GM20431 (cell line): ENCODE data around the gene SMIM41.

Experiments
- in situ Hi-C: fragments of 300-500 bp; cut with MseI, MboI; formaldehyde crosslinking; loops from one replicate; pipeline ENCODE4 v1.15.0; 2020; ENCODE audit warnings: low sequenced_read_pairs; ENCODE audit not compliant: unreplicated experiment

The SMIM41 gene

GRCh38 chr12:52141875-52142274 is 62.4 kb downstream of the SMIM41 start:
- in situ Hi-C loops: no loop called here

- in situ Hi-C loops: no loop called here
These were observed 62.9 kb downstream of the SMIM41 start for GRCh38 chr12:52142431-52142830.

DNA sequence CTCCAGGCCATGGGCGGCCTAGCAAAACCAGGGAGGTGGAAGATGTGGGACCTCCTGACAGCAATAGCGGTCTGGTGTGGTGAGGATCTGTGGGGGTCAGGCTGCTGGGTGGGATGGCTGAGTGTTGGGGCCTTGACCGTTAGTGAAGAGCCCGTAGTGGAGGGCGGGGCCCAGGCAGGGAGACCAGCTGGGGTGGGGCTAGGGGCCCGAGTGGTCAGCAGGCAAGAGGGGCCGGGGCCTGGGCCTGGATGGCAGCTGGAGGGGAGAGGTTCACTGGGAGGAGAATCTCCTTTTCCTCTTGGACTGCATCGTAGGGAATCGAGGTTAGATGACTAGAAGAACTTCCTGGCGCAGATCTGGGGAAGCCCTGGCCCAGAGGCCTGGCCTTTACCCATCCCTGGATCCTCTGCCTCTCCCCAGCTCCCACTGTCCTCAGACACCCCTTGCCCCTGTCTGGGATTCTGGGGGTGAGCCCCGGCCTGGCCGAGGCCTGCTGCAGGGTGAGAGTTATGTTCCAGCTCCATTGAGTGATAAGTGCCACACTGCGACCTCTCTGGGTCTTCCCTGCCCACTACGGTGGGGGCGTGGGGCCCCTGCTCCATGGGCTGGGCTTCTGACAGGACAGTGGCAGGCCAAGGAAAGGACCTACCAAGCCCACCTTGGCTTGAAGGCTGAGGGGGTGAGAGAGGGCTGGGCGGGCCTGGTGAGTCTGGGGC is 65.2 kb downstream of the SMIM41 start:
- in situ Hi-C loops: no loop called here

GRCh38 chr12:52145228-52146088 is 66.0 kb downstream of the SMIM41 start:
- in situ Hi-C loops: no loop called here

DNA sequence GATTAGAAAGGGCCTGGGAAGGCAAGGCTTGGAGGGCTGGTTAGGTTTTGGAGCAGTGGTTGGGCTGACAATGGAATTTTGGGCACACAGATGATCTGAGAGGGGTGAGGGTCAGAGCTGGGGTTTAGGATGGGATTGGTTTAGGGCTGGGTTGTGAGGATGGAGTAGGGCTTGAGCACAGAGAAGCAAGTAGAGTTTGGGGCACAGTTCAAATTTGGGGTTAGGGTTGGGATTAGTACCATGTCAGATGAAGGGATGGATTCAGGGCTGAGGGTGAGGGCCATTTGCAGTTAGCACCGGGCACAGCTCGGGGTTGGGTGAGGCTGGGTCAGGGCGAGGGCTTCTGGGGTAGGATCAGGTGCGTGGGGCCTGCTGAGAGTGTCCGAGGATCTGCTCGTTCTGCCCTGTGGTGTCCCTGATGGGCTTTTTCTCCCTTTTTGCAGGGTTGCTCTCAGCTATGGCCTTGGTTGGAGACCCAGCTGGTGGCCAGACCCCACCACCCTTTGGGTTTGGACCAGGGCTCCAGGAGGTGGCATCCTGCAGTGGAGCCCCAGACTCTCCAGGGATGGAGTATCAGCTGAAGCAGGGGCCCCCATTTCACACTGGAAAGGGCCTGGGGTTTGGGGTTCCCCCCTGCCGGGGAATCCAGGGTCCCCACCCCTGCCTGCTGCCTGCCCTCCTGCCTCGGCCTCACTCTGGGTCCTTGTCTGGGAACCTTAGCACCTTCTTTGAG is 66.8 kb downstream of the SMIM41 start:
- in situ Hi-C loops: no loop called here

GRCh38 chr12:52146822-52147366 is 67.4 kb downstream of the SMIM41 start:
- in situ Hi-C loops: no loop called here

GRCh38 chr12:52147367-52147963 is 68.0 kb downstream of the SMIM41 start:
- in situ Hi-C loops: no loop called here

- in situ Hi-C loops: no loop called here
These were observed 68.5 kb downstream of the SMIM41 start for GRCh38 chr12:52147964-52148463.

- in situ Hi-C loops: no loop called here
These were observed 69.1 kb downstream of the SMIM41 start for GRCh38 chr12:52148464-52149181.

DNA sequence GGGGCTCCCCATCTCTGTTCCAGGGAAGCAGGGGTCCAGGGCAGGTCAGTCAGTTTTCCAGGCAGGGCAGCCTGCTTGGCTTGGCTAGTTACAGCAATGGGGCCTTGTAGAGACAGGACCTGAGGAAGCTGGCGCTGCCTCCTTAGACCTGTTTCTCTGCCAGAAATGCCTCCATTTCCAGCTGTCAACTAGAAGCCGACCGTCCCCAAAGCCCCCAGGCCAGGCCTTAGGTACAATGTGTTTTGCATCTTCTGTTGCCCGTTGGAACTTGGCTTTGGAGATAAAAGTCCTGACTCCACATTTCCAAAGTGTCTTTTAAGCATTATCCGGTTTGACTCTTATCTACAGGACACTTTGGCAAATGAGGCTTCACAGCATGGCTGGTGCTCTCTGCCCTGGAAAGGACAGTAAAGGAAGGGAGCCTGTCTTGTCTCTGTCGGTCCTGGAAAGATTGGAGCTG is 69.7 kb downstream of the SMIM41 start:
- in situ Hi-C loops: no loop called here

- in situ Hi-C loops: loop anchor here (10.0 kb wide), 1 partner anchor 175 kb away; the partner anchor contains the start of gene KRT83
These were observed 70.2 kb downstream of the SMIM41 start for GRCh38 chr12:52149651-52150241.

GRCh38 chr12:52151153-52151836 is 71.8 kb downstream of the SMIM41 start:
- in situ Hi-C loops: loop anchor here (10.0 kb wide), 1 partner anchor 174 kb away; the partner anchor contains the start of gene KRT83

- in situ Hi-C loops: loop anchor here (10.0 kb wide), 1 partner anchor 173 kb away; the partner anchor contains the start of gene KRT83
These were observed 72.6 kb downstream of the SMIM41 start for GRCh38 chr12:52151837-52152783.

GRCh38 chr12:52152905-52153317 is 73.4 kb downstream of the SMIM41 start:
- in situ Hi-C loops: loop anchor here (10.0 kb wide), 1 partner anchor 172 kb away; the partner anchor contains the start of gene KRT83

DNA sequence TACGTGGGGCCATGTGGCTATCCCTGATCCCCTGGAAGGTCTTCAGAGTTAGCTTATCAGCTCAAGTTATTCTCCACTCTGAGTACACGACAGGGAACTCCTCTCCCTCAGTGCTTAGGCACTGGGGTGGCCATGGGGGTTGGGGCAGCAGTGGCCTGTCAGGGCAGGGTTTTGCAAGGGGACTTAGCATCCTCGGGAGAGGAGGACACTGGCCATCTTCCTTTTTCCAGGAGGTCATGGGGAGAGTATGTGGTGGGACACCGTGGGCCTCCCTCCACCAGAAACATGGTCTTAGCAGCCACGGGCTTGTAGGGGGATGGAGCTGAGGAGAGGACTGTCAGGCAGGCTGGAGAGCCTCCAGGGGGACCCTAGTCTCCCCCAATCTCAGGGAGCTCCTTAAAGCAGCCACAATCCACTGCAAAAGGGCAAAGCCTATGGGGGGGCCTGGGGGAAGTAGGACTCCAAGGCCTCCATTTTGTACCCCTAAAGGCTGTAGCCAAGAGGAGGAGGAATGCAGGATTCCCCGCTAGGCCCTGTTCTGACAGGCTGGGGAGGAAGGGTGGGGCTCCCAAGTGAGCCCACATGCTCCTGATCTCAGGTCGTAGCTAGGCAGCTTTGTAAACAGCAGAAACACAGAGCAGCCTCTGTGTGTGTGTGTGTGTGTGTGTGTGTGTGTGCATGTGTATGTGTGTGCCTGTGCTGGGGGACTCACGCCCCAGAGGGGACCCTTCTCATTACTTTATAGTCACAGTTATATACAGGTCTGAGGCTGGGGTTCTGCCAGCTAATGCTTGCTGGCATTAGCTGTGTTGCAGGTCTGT is 75.8 kb downstream of the SMIM41 start:
- in situ Hi-C loops: loop anchor here (10.0 kb wide), 1 partner anchor 170 kb away; the partner anchor contains the start of gene KRT83

GRCh38 chr12:52156311-52156710 is 76.8 kb downstream of the SMIM41 start:
- in situ Hi-C loops: loop anchor here (10.0 kb wide), 1 partner anchor 168 kb away; the partner anchor contains the start of gene KRT83
